Astrocyte (in vitro differentiated cells and primary cell): ENCODE results near the gene GID8. TPM values are rescaled to one million over a fixed set of nuclear protein-coding genes. Genes with fewer than 3 reads are reported as not detected.

Experiments
- DNase-seq: peaks from one replicate; pipeline ENCODE4 v3.0.0-alpha.2; 2010; ENCODE audit warnings: low read depth
- FAIRE-seq: peaks from 2 replicates; lab custom pipeline; 2011; peaks lifted over from hg19 to GRCh38; lab: Jason Lieb, UNC
- H2AFZ ChIP-seq: 2 replicates; pipeline ENCODE4 v1.6.0; 2012; ENCODE audit warnings: low read depth, low read length, inconsistent platforms
- H3K27ac ChIP-seq: 2 replicates; pipeline ENCODE4 v1.5.1; 2011; ENCODE audit warnings: low read depth, low read length, inconsistent platforms
- H3K27me3 ChIP-seq: 2 replicates; pipeline ENCODE4 v1.6.0; 2011; ENCODE audit warnings: low read length, inconsistent platforms; ENCODE audit not compliant: insufficient read depth
- H3K36me3 ChIP-seq: 2 replicates; pipeline ENCODE4 v1.5.1; 2011; ENCODE audit warnings: low read length, inconsistent platforms; ENCODE audit not compliant: insufficient read depth
- H3K4me1 ChIP-seq: 2 replicates; pipeline ENCODE4 v1.5.1; 2011; ENCODE audit warnings: low read length, inconsistent platforms; ENCODE audit not compliant: insufficient read depth
- H3K4me2 ChIP-seq: 2 replicates; pipeline ENCODE4 v1.6.0; 2012; ENCODE audit warnings: low read length, inconsistent platforms
- H3K4me3 ChIP-seq: 2 replicates; pipeline ENCODE4 v1.5.1; 2011; ENCODE audit warnings: low read depth, mild to moderate bottlenecking, low read length, inconsistent platforms; ENCODE audit not compliant: insufficient read depth
- H3K79me2 ChIP-seq: 2 replicates; pipeline ENCODE4 v1.6.0; 2012; ENCODE audit warnings: mild to moderate bottlenecking, low read length, inconsistent platforms; ENCODE audit not compliant: insufficient read depth
- H3K9ac ChIP-seq: 2 replicates; pipeline ENCODE4 v1.6.0; 2012; ENCODE audit warnings: mild to moderate bottlenecking, low read length, inconsistent platforms
- H3K9me3 ChIP-seq: 2 replicates; pipeline ENCODE4 v1.5.1; 2012; ENCODE audit warnings: low read depth, mild to moderate bottlenecking, low read length, inconsistent platforms; ENCODE audit not compliant: insufficient read depth
- H4K20me1 ChIP-seq: 2 replicates; pipeline ENCODE4 v1.6.0; 2012; ENCODE audit warnings: low read length, inconsistent platforms; ENCODE audit not compliant: insufficient read depth
- H3K27ac Mint-ChIP-seq: one replicate; pipeline ENCODE4 v1.8.0; 2021; ENCODE audit warnings: mild to moderate bottlenecking, mixed read lengths; ENCODE audit not compliant: unreplicated experiment
- H3K27me3 Mint-ChIP-seq: one replicate; pipeline ENCODE4 v1.8.0; 2021; ENCODE audit warnings: low read depth, mixed read lengths; ENCODE audit not compliant: unreplicated experiment
- H3K36me3 Mint-ChIP-seq: one replicate; pipeline ENCODE4 v1.8.0; 2021; ENCODE audit warnings: low read depth, mixed read lengths; ENCODE audit not compliant: unreplicated experiment
- H3K4me1 Mint-ChIP-seq: one replicate; pipeline ENCODE4 v1.8.0; 2021; ENCODE audit warnings: low read depth, mixed read lengths; ENCODE audit not compliant: unreplicated experiment
- H3K4me3 Mint-ChIP-seq: one replicate; pipeline ENCODE4 v1.8.0; 2021; ENCODE audit warnings: mild to moderate bottlenecking, moderate library complexity, mixed read lengths; ENCODE audit not compliant: unreplicated experiment
- H3K9me3 Mint-ChIP-seq: one replicate; pipeline ENCODE4 v1.8.0; 2021; ENCODE audit warnings: mild to moderate bottlenecking, mixed read lengths; ENCODE audit not compliant: unreplicated experiment
- EZH2 ChIP-seq: IDR thresholded peaks from 2 replicates; pipeline ENCODE4 v1.6.1; 2012; ENCODE audit warnings: mild to moderate bottlenecking, low read length, inconsistent platforms; ENCODE audit not compliant: insufficient read depth
- total RNA-seq: library from RNA; stranded (reverse); gene quantifications from 2 replicates; pipeline ENCODE4 v1.2.1, GENCODE V29; 2021
- TF ChIP-seq, protein P1 (sequence below): IDR thresholded peaks from 2 replicates; pipeline ENCODE4 v1.5.1; 2011; ENCODE audit warnings: low read depth, mild to moderate bottlenecking, inconsistent platforms, low read length, moderate library complexity; ENCODE audit not compliant: insufficient read depth

Gene GID8
- total RNA-seq, 1 donor from 2014 or later, result 37.1 TPM

DNA sequence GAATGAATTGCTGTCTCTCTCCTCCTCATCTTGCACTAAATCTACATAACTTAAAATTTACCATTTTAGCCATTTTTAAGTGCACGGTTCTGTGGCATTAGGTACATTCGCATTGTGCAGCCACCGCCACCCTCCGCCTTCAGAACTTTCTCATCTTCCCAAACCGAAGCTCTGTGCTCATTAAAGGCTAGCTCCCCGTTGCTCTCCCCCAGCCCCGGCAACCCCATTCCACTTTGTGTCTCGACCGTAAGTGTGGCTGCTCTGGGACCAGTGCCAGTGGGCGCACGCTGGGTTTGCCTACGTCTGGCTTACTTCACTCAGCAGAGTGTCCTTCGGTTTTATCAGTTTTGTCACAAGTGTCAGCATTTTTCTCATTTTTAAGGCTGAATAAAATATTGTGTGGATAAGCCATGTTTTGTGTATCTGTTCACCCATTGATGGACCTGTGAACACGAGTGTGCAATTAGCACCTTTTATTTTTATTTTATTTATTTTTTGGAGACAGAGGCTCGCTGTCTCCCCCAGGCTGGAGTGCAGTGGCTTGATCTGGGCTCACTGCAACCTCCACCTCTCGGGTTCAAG lies 31.3 kb downstream of the GID8 start:
- Mint-ChIP-seq H3K9me3 (no peaks in the 10 kb centered on the region), H3K36me3 (peaks cover 2% of the 10 kb centered on the region), H3K27me3 (peaks cover 36% of the 10 kb centered on the region), H3K4me1 (no peaks in the 10 kb centered on the region), H3K27ac (no peak overlapping the region), H3K4me3 (no peak overlapping the region)
- TF ChIP-seq EZH2, result no peak
- TF ChIP-seq, protein P1, sequence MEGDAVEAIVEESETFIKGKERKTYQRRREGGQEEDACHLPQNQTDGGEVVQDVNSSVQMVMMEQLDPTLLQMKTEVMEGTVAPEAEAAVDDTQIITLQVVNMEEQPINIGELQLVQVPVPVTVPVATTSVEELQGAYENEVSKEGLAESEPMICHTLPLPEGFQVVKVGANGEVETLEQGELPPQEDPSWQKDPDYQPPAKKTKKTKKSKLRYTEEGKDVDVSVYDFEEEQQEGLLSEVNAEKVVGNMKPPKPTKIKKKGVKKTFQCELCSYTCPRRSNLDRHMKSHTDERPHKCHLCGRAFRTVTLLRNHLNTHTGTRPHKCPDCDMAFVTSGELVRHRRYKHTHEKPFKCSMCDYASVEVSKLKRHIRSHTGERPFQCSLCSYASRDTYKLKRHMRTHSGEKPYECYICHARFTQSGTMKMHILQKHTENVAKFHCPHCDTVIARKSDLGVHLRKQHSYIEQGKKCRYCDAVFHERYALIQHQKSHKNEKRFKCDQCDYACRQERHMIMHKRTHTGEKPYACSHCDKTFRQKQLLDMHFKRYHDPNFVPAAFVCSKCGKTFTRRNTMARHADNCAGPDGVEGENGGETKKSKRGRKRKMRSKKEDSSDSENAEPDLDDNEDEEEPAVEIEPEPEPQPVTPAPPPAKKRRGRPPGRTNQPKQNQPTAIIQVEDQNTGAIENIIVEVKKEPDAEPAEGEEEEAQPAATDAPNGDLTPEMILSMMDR, result no peak
- Histone ChIP-seq H3K36me3 (no peaks in the 10 kb centered on the region), H3K79me2 (no peaks in the 10 kb centered on the region), H2AFZ (no peak overlapping the region), H4K20me1 (peaks cover 7% of the 10 kb centered on the region), H3K9me3 (no peaks in the 10 kb centered on the region), H3K27me3 (peaks cover 18% of the 10 kb centered on the region), H3K9ac (no peak overlapping the region), H3K4me3 (no peak overlapping the region), H3K4me2 (no peak overlapping the region), H3K27ac (no peak overlapping the region), H3K4me1 (no peaks in the 10 kb centered on the region)
- no peak for DNase-seq
- no peak for FAIRE-seq

DNA sequence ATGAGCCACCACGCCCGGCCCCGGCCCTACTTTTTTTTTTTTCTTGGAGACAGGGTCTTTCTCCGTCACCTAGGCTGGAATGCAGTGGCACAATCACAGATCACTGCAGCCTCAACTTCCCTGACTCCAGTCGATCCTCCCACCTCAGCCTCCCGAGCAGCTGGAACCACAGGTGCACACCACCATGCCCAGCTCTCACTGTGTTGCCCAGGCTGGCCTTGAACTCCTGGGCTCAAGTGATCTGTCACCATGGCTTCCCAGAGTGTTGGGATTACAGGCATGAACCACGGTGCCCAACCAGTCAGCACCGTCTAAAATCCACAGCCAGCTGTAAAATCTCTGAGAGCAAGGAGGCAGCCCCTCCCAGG lies 32.0 kb downstream of the GID8 start:
- Histone ChIP-seq H3K27ac (no peak overlapping the region), H3K36me3 (no peaks in the 10 kb centered on the region), H3K4me1 (no peaks in the 10 kb centered on the region), H4K20me1 (peaks cover 7% of the 10 kb centered on the region), H2AFZ (no peak overlapping the region), H3K9me3 (no peaks in the 10 kb centered on the region), H3K4me2 (no peak overlapping the region), H3K79me2 (no peaks in the 10 kb centered on the region), H3K9ac (no peak overlapping the region), H3K4me3 (no peak overlapping the region), H3K27me3 (peaks cover 24% of the 10 kb centered on the region)
- no peak overlapping the region for H3K27ac Mint-ChIP-seq
- H3K36me3 Mint-ChIP-seq, result peaks cover 2% of the 10 kb centered on the region
- FAIRE-seq, result no peak
- H3K4me1 Mint-ChIP-seq, result no peaks in the 10 kb centered on the region
- TF ChIP-seq, protein P1, result no peak
- TF ChIP-seq EZH2, result no peak
- H3K4me3 Mint-ChIP-seq, result no peak overlapping the region
- H3K9me3 Mint-ChIP-seq, result no peaks in the 10 kb centered on the region
- peaks cover 43% of the 10 kb centered on the region for H3K27me3 Mint-ChIP-seq
- DNase-seq, result no peak

DNA sequence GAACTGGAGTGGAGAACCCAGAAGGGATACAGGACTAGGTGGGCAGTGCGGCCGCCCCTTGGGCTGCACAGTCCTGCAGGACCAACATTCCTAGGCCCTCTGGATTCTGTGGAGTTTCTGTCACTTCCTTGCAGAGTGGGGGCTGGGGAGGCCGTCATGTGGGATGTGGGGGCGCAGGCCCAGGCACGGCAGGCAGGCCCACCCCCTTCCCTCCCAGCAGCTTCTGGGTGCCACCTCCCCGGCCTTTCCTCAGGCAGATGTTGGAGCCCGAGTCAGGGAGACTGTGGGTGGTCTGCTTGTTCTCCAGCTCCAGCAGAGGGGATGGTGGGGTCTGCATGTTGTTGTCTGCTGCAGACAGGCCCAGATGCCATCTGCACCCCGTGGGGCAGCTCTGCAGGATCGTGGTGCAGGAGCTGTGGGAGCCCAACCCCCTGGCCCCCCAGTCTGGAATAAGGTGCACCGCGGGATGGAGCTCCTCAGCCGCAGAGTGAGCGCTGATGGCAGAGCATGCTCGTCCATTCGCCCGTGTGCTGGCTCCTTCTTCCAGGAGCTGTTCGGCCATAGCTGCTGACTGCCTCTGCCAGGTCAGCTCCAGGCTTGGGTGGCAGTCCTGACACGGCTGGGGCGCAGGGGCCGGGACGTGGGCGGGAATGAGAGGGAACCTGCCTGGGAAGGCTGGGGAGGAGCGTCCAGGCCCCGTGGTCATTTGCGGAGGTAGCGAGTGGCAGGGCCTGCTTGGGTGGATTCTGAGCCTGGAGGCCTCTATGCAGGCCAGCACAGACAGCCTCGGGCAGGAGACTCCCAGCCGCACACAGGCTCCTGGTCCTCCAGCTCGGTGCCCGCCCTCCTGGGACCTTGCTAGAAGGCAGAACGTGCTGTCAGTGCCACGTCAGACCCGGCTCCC lies 32.6 kb downstream of the GID8 start:
- no peaks in the 10 kb centered on the region for H3K36me3 ChIP-seq
- H4K20me1 ChIP-seq, result peaks cover 7% of the 10 kb centered on the region
- no peak overlapping the region for H3K27ac ChIP-seq
- no peak overlapping the region for H3K4me2 ChIP-seq
- no peaks in the 10 kb centered on the region for H3K9me3 Mint-ChIP-seq
- no peak overlapping the region for H3K9ac ChIP-seq
- no peak overlapping the region for H3K4me3 Mint-ChIP-seq
- peaks cover 43% of the 10 kb centered on the region for H3K27me3 Mint-ChIP-seq
- H3K4me3 ChIP-seq, result no peak overlapping the region
- no peaks in the 10 kb centered on the region for H3K4me1 ChIP-seq
- H3K36me3 Mint-ChIP-seq, result peaks cover 2% of the 10 kb centered on the region
- FAIRE-seq (no peak), DNase-seq (no peak)
- H2AFZ ChIP-seq, result no peak overlapping the region
- peaks cover 26% of the 10 kb centered on the region for H3K27me3 ChIP-seq
- no peaks in the 10 kb centered on the region for H3K79me2 ChIP-seq
- TF ChIP-seq, protein P1, result no peak
- no peak for TF ChIP-seq EZH2
- H3K9me3 ChIP-seq, result no peaks in the 10 kb centered on the region
- no peak overlapping the region for H3K27ac Mint-ChIP-seq
- H3K4me1 Mint-ChIP-seq, result no peaks in the 10 kb centered on the region
